Measurements from ENCODE around the gene SLC25A11. TPM values are rescaled to one million over a fixed set of nuclear protein-coding genes. Genes with fewer than 3 reads are reported as not detected.

SLC25A11 gene
- polyA plus RNA-seq, 1 experiment = 44.7 TPM

DNA sequence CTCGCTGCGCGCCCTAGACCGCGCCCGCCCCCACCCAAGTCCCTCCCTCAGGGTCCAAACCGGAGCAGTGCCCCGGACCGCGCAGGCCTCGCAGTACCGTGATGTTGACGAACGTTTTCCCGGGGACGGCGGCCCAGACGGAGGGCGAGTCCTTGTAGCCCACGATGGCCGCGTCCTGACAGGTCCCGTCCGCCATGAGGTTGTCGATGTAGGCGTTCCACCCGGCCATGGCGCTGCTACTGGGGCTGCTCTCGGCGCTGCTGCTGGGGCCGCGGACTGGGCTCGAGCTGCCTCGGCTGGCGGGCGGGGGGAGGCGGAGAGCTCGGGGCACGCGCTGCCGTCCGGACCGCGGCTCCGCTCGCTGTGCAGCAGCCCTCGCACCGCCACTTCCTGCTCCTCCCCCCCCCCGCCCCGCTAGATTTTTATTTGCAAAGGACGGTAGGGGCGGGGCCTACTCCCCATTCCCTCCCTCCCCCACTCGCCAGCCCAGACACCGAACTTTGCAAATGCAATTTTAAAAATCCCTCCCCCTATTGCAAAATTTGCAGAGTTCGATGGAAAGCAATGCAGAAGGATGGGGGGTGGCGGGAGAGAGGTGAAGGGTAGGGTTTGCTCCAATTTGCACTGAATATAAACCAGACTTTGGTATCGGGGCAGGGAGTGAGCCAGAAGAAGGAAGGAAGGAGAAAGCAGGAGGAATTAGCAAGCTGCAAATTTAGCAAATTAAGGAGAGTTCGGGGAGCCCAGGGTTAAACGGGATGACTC is 8.5 kb upstream of the SLC25A11 start, which contains the start of gene PFN1:
Gene PFN1 (minus strand): TSS at position 365 of the 765 bp plus-strand sequence. CDS start 136 bp downstream, at position 229.
- Histone ChIP-seq H3K9me3 (ENCODE audit: control insufficient read depth, insufficient read depth, low read length) (peaks cover 3% of the 10 kb centered on the region; the same call in 1 of the 2 replicates), H3K4me3 (ENCODE audit: low read depth, low read length) (peak within 1 kb of the TSS; percentile 99), H3K27ac (ENCODE audit: low read depth, low read length) (peak within 1 kb of the TSS; percentile 93), H3K27me3 (ENCODE audit: control insufficient read depth, insufficient read depth, low read length) (no peaks in the 10 kb centered on the region)
- peak; percentile 83 for DNase-seq (ENCODE audit: low read depth, low spot score)
- POLR2A ChIA-PET = interaction anchor here (0.6 to 9.1 kb wide), 4 partner anchors 9 to 88 kb away, joined by 4 to 128 read pairs (median 14); partner anchors contain the start of genes INCA1, KIF1C, RNF167 and SLC25A11
- CTCF ChIA-PET = no interaction called here
- TF ChIP-seq, protein P1, sequence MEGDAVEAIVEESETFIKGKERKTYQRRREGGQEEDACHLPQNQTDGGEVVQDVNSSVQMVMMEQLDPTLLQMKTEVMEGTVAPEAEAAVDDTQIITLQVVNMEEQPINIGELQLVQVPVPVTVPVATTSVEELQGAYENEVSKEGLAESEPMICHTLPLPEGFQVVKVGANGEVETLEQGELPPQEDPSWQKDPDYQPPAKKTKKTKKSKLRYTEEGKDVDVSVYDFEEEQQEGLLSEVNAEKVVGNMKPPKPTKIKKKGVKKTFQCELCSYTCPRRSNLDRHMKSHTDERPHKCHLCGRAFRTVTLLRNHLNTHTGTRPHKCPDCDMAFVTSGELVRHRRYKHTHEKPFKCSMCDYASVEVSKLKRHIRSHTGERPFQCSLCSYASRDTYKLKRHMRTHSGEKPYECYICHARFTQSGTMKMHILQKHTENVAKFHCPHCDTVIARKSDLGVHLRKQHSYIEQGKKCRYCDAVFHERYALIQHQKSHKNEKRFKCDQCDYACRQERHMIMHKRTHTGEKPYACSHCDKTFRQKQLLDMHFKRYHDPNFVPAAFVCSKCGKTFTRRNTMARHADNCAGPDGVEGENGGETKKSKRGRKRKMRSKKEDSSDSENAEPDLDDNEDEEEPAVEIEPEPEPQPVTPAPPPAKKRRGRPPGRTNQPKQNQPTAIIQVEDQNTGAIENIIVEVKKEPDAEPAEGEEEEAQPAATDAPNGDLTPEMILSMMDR (IDR thresholded peaks at IDR 0.05; ENCODE audit: low read depth, low read length) = no peak

- DNase-seq (ENCODE audit: low read depth, low spot score) = no peak
- peak overlapping the region; percentile 93 for H3K27ac ChIP-seq (ENCODE audit: low read depth, low read length)
- H3K9me3 ChIP-seq (ENCODE audit: control insufficient read depth, insufficient read depth, low read length) = peaks cover 3% of the 10 kb centered on the region; the same call in 1 of the 2 replicates
- POLR2A ChIA-PET = interaction anchor here (0.6 to 9.1 kb wide), 4 partner anchors 20 to 232 kb away, joined by 4 to 128 read pairs (median 8); partner anchors contain the start of genes INCA1, KIF1C and SPAG7
- TF ChIP-seq, protein P1 (IDR thresholded peaks at IDR 0.05; ENCODE audit: low read depth, low read length) = no peak
- peak overlapping the region; percentile 99 for H3K4me3 ChIP-seq (ENCODE audit: low read depth, low read length)
- CTCF ChIA-PET = no interaction called here
- H3K27me3 ChIP-seq (ENCODE audit: control insufficient read depth, insufficient read depth, low read length) = no peaks in the 10 kb centered on the region
Observed at GRCh38 chr17:4947411-4948165, 7.7 kb upstream of the SLC25A11 start.

DNA sequence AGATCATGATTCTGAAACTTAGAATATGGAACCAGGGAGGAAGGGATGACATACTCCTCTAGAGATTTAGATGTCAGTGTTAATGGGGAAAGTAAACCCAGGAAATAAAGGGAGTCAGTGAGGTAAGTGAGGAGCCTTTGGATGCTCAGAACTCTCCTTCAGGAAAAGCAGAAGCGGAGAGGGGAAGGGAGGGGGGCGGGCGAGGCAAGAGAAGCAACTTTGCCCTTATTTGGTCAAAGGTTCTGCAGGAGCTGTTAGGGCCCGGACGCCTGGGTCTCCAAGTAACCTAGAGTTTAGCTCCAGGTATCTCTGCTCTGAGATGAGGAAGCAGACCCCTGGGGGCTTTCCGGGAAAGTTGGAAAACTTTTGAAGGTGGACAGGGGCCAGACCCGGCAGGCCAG is 7.2 kb upstream of the SLC25A11 start:
- Histone ChIP-seq H3K4me3 (ENCODE audit: low read depth, low read length) (peak overlapping the region; percentile 99), H3K9me3 (ENCODE audit: control insufficient read depth, insufficient read depth, low read length) (peaks cover 3% of the 10 kb centered on the region; the same call in 1 of the 2 replicates), H3K27ac (ENCODE audit: low read depth, low read length) (peak overlapping the region; percentile 93), H3K27me3 (ENCODE audit: control insufficient read depth, insufficient read depth, low read length) (no peaks in the 10 kb centered on the region)
- TF ChIP-seq, protein P1 (IDR thresholded peaks at IDR 0.05; ENCODE audit: low read depth, low read length) = no peak
- no peak for DNase-seq (ENCODE audit: low read depth, low spot score)
- CTCF ChIA-PET = interaction anchor here (0.6 kb wide), 1 partner anchor 115 kb away, joined by 5 read pairs; no protein-coding TSS in a partner anchor
- POLR2A ChIA-PET = interaction anchor here (0.8 to 9.1 kb wide), 3 partner anchors 20 to 232 kb away, joined by 6 to 128 read pairs (median 11); partner anchors contain the start of genes INCA1, KIF1C and SPAG7

DNA sequence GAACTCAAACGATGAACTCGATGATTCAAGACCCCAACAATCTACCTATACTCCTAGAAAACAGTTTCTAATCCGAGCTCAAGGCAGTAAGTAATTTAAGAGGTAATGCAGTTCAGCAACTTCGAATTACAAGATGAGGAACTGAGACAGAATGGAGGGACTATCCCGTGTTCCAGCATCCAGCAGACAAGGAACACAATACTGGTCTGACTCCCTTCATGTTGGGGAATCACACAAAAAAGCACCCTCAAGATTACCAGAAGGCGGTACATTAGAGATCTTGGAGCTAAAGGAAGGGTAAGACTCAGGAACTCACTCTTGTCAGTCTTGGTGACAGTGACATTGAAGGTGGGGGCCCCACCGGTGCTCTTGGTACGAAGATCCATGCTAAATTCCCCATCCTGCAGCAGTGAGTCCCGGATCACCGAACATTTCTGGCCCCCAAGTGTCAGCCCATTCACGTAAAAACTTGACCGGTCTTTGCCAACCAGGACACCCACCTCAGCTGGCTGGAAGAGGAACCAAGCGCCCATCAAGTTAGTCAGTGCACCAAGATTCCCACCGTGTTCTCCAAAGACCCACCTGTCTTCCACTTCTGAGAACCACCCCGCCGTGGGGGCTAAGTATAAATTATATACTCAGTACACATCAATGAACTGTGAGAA is 6.6 kb upstream of the SLC25A11 start:
- peaks cover 3% of the 10 kb centered on the region; the same call in 1 of the 2 replicates for H3K9me3 ChIP-seq (ENCODE audit: control insufficient read depth, insufficient read depth, low read length)
- peak overlapping the region; percentile 99 for H3K4me3 ChIP-seq (ENCODE audit: low read depth, low read length)
- TF ChIP-seq, protein P1 (IDR thresholded peaks at IDR 0.05; ENCODE audit: low read depth, low read length) = no peak
- H3K27ac ChIP-seq (ENCODE audit: low read depth, low read length) = no peak overlapping the region
- DNase-seq (ENCODE audit: low read depth, low spot score) = no peak
- POLR2A ChIA-PET = interaction anchor here (9.1 kb wide), 1 partner anchor 21 kb away, joined by 128 read pairs; the partner anchor contains the start of gene SPAG7
- no peaks in the 10 kb centered on the region for H3K27me3 ChIP-seq (ENCODE audit: control insufficient read depth, insufficient read depth, low read length)
- CTCF ChIA-PET = interaction anchor here (0.6 kb wide), 2 partner anchors 42 to 115 kb away, joined by 3 to 5 read pairs; no protein-coding TSS in a partner anchor
